ENCODE results near the gene VAMP7. TPM values are rescaled to one million over a fixed set of nuclear protein-coding genes. Genes with fewer than 3 reads are reported as not detected.

Gene VAMP7
- total and polyA plus RNA-seq, 2 of the 13 experiments (the other 11 are each of a cell fraction or from before 2014, with no cell fraction given), result 13.4 to 20.7 TPM

DNA sequence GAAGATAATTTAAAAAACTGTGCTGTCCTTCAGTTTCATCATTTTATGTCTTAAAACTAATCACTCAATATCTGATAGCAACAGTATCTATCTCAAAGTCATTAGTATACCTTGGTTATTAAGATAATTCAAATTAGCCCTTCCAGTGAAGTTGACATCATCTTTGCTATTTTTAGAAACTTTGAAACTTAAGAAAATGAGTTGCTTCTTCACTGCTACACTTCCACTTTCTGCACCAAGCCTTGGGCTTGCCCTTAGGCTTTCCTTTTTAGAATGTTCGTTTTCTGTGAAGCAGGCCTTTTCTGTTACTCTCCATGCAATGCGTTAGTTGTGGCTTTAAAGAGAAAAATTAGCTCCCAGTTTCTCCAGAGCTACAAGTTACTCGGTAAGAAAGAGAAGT lies 4.4 kb upstream of the VAMP7 start:
- Histone ChIP-seq H4K20me1 (ENCODE audit: insufficient read depth, low read length) (no peaks in the 10 kb centered on the region), H2AFZ (ENCODE audit: low read length) (no peak overlapping the region), H3K27me3 (ENCODE audit: control insufficient read depth in 1 of 2, insufficient read depth in 2 of 2, low read length in 2 of 2) (peaks cover 1 to 4% of the 10 kb centered on the region in 2 experiments; a peak in 1 of 5 replicates), H3K4me2 (ENCODE audit: low read depth, low read length) (no peak overlapping the region), H3K79me2 (ENCODE audit: insufficient read depth, low read length) (peaks cover 4% of the 10 kb centered on the region), H3K4me3 (replicated peaks in 1 of 3; ENCODE audit: insufficient read depth in 1 of 3, low read depth in 2 of 3, low read length in 3 of 3) (no peak overlapping the region), H3K9ac (ENCODE audit: insufficient read depth, low read depth, low read length) (no peak overlapping the region), H3K36me3 (replicated peaks in 1 of 2; ENCODE audit: control insufficient read depth in 1 of 2, insufficient read depth in 2 of 2, low read length in 2 of 2) (no peaks in the 10 kb centered on the region), H3K27ac (ENCODE audit: extremely low read length, insufficient read depth, low read length) (no peak overlapping the region), H3K9me3 (ENCODE audit: low read length) (peaks cover 50% of the 10 kb centered on the region), H3K4me1 (ENCODE audit: insufficient read depth, low read length) (no peaks in the 10 kb centered on the region)
- DNase-seq (ENCODE audit: low spot score) (no peak), FAIRE-seq (no peak), ATAC-seq (no peak)
- ChIA-PET POLR2A (no interaction called here), CTCF (ENCODE audit: low intra/inter-chr PET ratio, low total read pairs) (no interaction called here)
- TF ChIP-seq SKI (IDR thresholded peaks at IDR 0.05; ENCODE audit: partially characterized antibody) (no peak), MAFG (CRISPR knock-in tag; IDR thresholded peaks at IDR 0.05) (no peak), MED13 (CRISPR knock-in tag; IDR thresholded peaks at IDR 0.05) (no peak), RNF2 (conservative IDR thresholded peaks at IDR 0.05; ENCODE audit: low read depth) (no peak), SNAPC2 (CRISPR knock-in tag; IDR thresholded peaks at IDR 0.05) (no peak), TFDP2 (CRISPR knock-in tag; IDR thresholded peaks at IDR 0.05) (no peak), ZHX2 (IDR thresholded peaks at IDR 0.05; ENCODE audit: low read depth) (no peak), ZHX2 (CRISPR knock-in tag; IDR thresholded peaks at IDR 0.05; ENCODE audit: borderline replicate concordance) (no peak)
- BruUV-seq (replicated peaks), result no TSS peak
- intact Hi-C loops (cut with micrococcal nuclease; ENCODE audit: unreplicated experiment), result no loop called here
- WGBS (ENCODE audit: low lambda C conversion rate), result 14% methylated on average over 3 of the region's 3 CpGs
- in situ Hi-C loops (cut with HindIII; ENCODE audit: extremely low pct_ligation_motif_present, low pct_unique_long_range_greater_than_20kb), result no loop called here
